ENCODE data around the gene RAPGEF5. TPM values are rescaled to one million over a fixed set of nuclear protein-coding genes. Genes with fewer than 3 reads are reported as not detected.

The RAPGEF5 gene
- total and polyA plus RNA-seq, 8 donors, result 1.5 to 190 (median 12.7) TPM

DNA sequence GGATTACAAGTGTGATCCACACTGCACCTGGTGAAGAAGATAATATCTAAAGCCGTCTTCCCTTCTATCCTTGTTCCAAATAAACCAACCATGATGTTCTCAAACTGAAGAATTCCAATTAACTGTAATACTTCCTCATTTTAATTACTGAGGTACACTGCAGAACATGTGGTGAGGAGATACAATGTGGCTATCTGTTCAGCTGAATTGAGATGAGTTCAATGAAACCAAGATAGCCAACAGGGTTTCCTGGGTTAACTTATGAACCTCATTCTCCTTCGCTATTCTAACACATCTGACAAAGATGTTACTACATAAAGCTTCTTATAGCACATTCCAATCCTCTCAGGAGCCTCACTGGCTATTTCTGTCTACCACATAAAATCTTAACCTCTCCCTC lies 75.5 kb downstream of the RAPGEF5 start:
- Histone ChIP-seq H3K27me3 (no peaks in the 10 kb centered on the region), H3K36me3 (no peaks in the 10 kb centered on the region), H3K4me1 (no peaks in the 10 kb centered on the region), H3K4me3 (no peak overlapping the region), H3K9me3 (no peaks in the 10 kb centered on the region), H3K27ac (no peak overlapping the region)
- TF ChIP-seq POLR2AphosphoS5 (IDR thresholded peaks at IDR 0.05) (no peak), EP300 (IDR thresholded peaks at IDR 0.05) (no peak), POLR2A (IDR thresholded peaks at IDR 0.05) (no peak)
- TF ChIP-seq, protein P1, sequence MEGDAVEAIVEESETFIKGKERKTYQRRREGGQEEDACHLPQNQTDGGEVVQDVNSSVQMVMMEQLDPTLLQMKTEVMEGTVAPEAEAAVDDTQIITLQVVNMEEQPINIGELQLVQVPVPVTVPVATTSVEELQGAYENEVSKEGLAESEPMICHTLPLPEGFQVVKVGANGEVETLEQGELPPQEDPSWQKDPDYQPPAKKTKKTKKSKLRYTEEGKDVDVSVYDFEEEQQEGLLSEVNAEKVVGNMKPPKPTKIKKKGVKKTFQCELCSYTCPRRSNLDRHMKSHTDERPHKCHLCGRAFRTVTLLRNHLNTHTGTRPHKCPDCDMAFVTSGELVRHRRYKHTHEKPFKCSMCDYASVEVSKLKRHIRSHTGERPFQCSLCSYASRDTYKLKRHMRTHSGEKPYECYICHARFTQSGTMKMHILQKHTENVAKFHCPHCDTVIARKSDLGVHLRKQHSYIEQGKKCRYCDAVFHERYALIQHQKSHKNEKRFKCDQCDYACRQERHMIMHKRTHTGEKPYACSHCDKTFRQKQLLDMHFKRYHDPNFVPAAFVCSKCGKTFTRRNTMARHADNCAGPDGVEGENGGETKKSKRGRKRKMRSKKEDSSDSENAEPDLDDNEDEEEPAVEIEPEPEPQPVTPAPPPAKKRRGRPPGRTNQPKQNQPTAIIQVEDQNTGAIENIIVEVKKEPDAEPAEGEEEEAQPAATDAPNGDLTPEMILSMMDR (IDR thresholded peaks at IDR 0.05), result no peak
- DNase-seq, result no peak
- 78 to 94% (median 92%) methylated on average over 2 of the region's 2 CpGs for WGBS, 5 donors
- intact Hi-C loops (cut with DNase I; ENCODE audit: low total_unique reads), result no loop called here

DNA sequence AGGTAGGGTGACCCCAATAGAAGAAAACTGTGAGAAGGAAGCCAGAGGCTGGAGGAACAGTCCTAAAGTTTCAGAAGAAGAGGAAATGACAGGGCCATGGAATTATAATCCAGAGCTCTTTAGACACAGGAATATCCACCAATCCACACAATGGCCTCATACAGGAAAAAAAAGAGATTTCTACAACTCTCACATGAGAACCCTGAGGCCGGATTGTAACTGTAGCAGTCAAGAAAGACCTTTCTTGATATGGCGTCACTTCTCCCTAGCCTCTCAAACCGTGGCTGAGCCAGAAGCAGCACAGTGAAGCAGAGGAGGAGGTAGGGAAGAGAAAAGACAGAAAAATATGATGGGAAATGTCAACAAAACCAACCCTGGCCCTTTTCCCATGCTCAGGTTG lies 76.9 kb downstream of the RAPGEF5 start:
- Histone ChIP-seq H3K4me1 (no peaks in the 10 kb centered on the region), H3K4me3 (no peak overlapping the region), H3K36me3 (no peaks in the 10 kb centered on the region), H3K9me3 (no peaks in the 10 kb centered on the region), H3K27me3 (no peaks in the 10 kb centered on the region), H3K27ac (no peak overlapping the region)
- WGBS, 5 donors, result 89 to 98% (median 92%) methylated on average over 3 of the region's 3 CpGs
- intact Hi-C loops (cut with DNase I; ENCODE audit: low total_unique reads), result no loop called here
- no peak for DNase-seq
- no peak for TF ChIP-seq POLR2A (IDR thresholded peaks at IDR 0.05)
- TF ChIP-seq, protein P1 (IDR thresholded peaks at IDR 0.05), result no peak
- no peak for TF ChIP-seq EP300 (IDR thresholded peaks at IDR 0.05)
- TF ChIP-seq POLR2AphosphoS5 (IDR thresholded peaks at IDR 0.05), result no peak

DNA sequence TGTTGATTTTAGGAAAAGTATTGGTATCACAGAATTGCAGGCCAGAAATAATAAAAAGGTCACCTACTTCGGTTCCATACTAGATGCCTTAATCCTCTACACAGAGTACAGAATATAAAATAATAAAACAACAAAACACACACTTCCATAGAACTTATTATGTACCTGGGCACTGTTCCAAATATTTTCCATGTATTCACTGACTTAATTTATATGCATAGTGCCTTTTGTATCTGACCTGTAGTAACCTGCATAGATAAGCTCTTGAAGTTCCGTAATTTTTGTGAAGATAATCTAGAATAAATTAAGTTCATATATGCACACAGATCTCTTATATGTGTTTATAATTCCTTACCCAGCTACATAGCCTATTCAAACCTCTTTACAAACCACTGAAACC lies 78.3 kb downstream of the RAPGEF5 start:
- H3K4me3 ChIP-seq, result no peak overlapping the region
- intact Hi-C loops (cut with DNase I; ENCODE audit: low total_unique reads), result no loop called here
- 33 to 60% (median 39%) methylated on average over 2 of the region's 2 CpGs for WGBS, 5 donors
- DNase-seq, result peak in 1 of 2 donors; percentile 33
- H3K27me3 ChIP-seq, result no peaks in the 10 kb centered on the region
- H3K9me3 ChIP-seq, result no peaks in the 10 kb centered on the region
- H3K27ac ChIP-seq, result no peak overlapping the region
- TF ChIP-seq POLR2A (IDR thresholded peaks at IDR 0.05) (no peak), POLR2AphosphoS5 (IDR thresholded peaks at IDR 0.05) (no peak), EP300 (IDR thresholded peaks at IDR 0.05) (no peak)
- TF ChIP-seq, protein P1 (IDR thresholded peaks at IDR 0.05), result no peak
- H3K4me1 ChIP-seq, result no peaks in the 10 kb centered on the region
- H3K36me3 ChIP-seq, result no peaks in the 10 kb centered on the region

DNA sequence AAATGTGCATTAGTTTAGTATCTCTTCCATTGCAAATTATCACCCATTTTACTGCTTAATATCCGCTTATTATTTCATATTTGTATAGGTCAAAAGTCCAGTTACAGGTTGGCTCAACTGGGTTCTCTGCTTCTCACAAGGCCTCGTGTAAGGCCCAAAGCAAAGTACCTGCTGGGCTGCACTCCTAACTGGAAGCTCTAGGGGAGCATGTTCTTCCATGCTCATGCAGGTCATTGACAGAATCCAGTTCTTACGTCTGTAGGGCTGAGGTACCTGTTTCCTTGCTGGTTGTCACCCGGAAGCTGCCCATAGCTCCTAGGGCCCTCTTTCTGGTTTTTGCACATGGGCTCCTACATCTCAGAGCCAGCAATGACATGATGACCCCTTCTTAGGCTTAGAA lies 79.6 kb downstream of the RAPGEF5 start:
- H3K36me3 ChIP-seq, result no peaks in the 10 kb centered on the region
- TF ChIP-seq POLR2AphosphoS5 (IDR thresholded peaks at IDR 0.05), result no peak
- no peak for TF ChIP-seq POLR2A (IDR thresholded peaks at IDR 0.05)
- TF ChIP-seq EP300 (IDR thresholded peaks at IDR 0.05), result no peak
- TF ChIP-seq, protein P1 (IDR thresholded peaks at IDR 0.05), result no peak
- WGBS, 5 donors, result 94 to 98% (median 97%) methylated on average over 4 of the region's 4 CpGs
- H3K4me1 ChIP-seq, result no peaks in the 10 kb centered on the region
- H3K27me3 ChIP-seq, result no peaks in the 10 kb centered on the region
- no peaks in the 10 kb centered on the region for H3K9me3 ChIP-seq
- no peak overlapping the region for H3K27ac ChIP-seq
- H3K4me3 ChIP-seq, result no peak overlapping the region
- DNase-seq, result no peak
- intact Hi-C loops (cut with DNase I; ENCODE audit: low total_unique reads), result no loop called here

Data from stomach (tissue), 9 donors.